GM18861 (cell line): Measurements from ENCODE around the gene PEPD.

ENCODE experiments used
- ATAC-seq: cut with Tn5 transposase; IDR thresholded peaks from one replicate; pipeline ENCODE4 v1.9.1; 2021; ENCODE audit not compliant: unreplicated experiment

Gene PEPD

GRCh38 chr19:33426621-33427361 is 94.8 kb downstream of the PEPD start:
- no peak for ATAC-seq

GRCh38 chr19:33424181-33424580 is 97.4 kb downstream of the PEPD start:
- no peak for ATAC-seq

DNA sequence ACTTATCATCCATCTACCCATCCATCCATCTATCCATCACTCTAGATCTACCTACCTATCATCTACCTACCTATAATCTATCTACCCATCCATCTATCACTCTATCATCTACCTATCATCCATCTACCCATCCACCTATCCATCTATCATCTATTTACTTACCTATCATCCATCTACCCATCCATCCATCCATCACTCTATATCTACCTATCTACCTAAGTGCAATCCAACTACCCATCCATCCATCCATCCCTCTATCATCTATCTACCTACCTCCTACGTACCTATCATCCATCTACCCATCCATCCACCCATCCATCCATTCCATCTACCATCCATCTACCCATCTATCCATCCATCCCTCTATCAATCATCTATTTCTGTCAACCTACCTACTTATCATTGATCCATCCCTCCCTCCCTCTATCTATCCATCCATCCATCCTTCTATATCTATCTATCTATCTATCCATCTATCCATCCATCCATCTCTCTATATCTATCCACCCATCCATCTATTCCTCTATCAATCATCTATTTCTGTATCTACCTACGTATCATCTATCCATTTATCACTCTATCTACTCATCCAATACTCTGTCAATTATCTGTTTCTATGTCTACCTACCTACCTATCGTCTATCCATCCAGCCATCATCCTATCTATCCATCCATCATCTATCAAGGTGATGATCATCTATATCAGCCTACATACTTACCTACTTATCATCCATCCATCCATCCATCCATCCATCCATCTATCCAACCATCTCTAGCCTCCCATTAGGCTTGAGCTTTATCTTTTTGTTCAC is 99.0 kb downstream of the PEPD start:
- no peak for ATAC-seq

DNA sequence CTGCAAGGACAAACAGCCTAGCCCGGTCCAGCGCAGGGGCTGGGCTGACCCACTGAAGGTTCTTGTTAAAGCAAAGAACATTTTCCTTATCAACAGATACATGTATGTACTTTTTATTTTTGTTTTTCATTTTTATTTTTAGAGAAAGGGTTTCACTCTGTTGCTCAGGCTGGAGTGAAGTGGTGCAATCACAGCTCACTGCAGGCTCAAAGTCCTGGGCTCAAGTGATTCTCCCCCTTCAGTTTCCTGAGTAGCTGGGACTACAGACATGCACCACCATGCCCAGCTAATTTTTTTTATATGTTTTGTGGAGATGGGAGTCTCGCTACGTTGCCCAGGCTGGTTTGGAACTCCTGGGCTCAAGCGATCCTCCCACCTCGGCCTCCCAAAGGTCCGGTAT is 100.2 kb downstream of the PEPD start:
- ATAC-seq, result no peak

DNA sequence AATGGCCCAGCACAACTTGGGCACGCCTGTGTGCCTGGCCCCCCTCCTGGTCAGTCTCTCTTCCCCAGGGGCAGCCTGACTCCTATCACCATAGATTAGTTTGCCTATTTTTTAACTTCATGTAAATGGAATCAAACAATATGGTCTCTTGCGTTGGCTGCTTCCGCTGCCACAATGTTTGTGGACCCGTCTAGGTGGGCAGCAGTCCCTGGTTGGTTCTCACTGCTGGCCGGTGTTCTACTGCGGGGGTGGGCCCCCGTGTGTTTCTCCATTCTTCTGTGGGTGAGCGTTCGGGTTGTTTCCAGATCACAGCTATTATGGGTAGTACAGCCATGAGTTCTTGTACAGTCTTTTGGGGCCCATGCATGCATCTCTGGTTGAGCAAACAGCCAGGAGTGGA is 100.8 kb downstream of the PEPD start:
- ATAC-seq, result no peak

- no peak for ATAC-seq
These were observed 101.8 kb downstream of the PEPD start for GRCh38 chr19:33419788-33420130.

- no peak for ATAC-seq
These were observed 102.5 kb downstream of the PEPD start for GRCh38 chr19:33418871-33419787.

- ATAC-seq, result no peak
These were observed 103.1 kb downstream of the PEPD start for GRCh38 chr19:33418461-33418860.

GRCh38 chr19:33417751-33418150 is 103.8 kb downstream of the PEPD start:
- ATAC-seq, result no peak

DNA sequence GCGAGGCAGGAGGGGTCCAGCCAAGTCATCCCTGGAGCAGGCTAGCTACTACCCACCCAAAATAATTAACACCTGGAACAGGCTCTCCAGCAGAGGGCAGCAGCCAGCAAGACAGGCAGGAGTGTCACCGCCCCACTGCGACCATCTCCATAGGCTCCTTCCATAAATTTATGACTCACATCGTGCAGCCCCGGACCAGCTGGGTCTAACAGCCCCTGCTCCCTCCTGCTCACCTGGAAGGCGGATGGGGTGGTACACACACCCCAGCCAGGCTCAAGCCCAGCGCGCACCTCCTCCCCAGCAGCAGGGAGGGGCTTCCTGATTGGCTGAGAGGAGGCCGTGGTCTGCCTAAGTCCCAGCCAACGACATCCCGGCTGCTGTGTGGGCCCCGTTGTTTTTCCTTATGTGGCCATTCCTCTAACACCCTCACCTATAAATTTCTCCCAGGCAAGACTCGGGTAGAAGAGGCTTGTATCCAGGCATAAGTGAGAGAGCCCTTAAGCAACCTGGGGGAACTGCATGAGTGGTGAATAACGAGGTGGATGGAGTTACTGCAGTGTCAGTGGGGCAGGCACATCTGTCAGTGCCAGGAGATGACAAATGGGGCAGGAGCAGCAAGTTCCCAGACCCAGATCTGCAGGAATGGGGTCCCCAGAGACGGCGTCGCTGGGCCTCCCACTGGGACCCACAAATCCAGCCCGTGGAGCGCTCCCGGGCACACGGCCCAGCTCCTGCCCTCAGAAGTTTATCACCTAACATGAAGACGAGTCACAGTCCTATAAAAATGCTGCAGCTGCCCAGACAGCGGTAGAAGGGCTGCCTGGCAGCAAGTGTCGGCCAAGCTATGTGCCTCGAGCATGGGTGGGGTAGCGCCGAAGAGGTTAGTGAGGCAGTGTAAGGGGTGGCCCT is 105.0 kb downstream of the PEPD start:
- ATAC-seq, result no peak

- no peak for ATAC-seq
These were observed 106.7 kb downstream of the PEPD start for GRCh38 chr19:33414667-33415605.

GRCh38 chr19:33413868-33414666 is 107.5 kb downstream of the PEPD start:
- no peak for ATAC-seq

GRCh38 chr19:33413426-33413725 is 108.2 kb downstream of the PEPD start:
- no peak for ATAC-seq

DNA sequence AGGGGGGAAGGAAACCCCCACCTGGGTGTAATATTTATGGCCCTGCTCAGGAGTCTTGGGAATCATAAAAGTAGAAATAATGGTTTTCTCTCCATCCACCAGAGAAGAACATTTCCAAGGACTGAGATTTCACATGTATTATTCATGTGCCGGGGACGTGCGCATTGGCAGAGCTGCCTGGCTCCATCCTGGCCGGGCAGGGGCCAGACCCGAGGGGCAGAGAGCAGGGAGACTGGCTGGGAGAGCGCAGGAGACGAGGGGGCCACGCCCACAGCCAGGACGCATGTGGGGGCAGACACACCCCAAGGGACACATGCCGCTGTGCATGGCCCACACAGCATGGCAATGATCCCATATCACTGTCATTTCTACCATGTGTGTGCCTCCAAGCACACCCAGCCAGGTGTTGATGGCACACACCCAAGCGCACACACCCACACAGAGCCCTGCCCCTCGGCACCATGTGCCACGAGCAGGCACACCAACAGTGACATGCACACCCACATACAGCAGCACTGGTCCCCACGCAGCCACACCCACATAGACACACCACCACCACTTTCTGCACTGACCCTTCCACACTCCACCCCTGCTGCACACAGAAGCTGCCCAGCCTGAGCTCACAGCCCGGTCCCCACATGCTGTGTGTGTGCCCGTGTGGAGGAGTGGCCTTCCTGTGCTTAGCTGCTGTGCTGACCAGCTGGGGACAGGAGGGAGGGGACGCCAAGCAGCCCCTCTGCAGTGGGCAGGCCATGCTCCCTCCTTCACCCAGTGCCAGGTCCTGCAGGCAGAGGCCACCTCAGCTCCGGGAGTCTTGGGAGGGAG is 108.8 kb downstream of the PEPD start:
- ATAC-seq, result no peak

DNA sequence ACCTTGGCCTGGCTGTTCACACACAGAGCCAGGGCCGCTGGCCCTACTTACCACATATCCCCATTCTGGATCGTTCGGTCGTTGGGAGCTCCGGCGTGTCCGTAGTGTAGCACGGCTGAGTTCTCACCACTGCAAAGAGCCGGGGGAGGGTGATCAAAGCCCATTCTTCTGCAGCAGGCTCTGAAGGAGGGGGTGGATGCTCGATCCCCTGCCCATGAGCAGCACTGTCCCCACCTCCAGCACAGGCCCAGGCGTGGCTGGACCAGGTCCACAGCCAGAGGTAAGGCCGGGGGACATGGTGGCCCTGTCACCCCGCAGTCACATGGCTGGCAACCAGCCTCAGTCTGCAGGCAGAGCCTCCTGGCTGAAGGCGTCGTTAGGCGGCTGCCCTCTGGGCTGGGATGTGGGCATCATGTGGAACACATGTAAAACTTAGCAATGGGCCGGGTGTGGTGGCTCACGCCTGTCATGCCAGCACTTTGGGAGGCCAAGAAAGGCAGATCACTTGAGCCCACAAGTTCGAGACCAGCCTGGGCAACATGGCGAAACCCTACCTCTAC is 109.9 kb downstream of the PEPD start:
- ATAC-seq, result no peak

- no peak for ATAC-seq
These were observed 110.6 kb downstream of the PEPD start for GRCh38 chr19:33410915-33411401.

DNA sequence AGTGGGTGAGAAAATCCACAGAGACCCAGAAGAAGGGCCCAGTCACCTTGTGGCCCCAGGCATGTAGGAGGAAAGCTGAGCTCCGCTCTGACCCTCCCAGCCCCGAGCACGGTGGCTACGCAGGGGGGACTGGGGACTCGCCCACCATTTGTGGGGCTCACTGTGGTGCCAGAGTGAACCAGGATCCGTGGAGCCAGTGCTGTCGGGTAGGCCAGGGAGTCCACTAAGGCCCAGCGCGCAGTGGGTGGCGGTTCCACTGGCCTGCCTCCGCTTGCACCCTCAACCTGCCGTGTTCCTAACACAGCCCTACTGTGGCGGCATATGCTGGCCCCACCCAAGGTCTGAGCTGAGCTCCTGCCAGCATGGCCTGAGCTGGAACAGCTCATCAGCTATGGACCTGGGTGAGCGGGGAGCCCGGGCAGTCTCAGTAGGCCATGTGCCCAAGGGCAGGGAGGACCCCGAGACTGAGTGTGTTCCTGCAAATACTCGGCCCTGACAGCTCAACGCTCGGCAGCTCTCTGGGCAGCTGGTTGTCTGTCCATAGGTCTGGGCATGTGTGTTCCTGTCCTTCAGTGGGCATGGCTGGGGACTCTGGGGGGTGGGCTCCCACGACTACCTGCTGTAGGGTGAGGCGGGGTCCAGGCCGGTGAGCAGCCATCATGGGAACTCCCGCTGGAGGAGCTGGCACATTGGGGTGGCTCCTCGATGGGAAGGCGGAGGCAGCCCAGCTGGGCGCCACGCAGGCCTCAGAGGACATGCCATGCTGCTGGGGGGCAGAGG is 111.5 kb downstream of the PEPD start:
- ATAC-seq, result no peak
